Caco-2 (cell line): ENCODE results near the gene SLC39A1. TPM values are rescaled to one million over a fixed set of nuclear protein-coding genes. Genes with fewer than 3 reads are reported as not detected.

Source experiments
- BruUV-seq: library from RNA; stranded (reverse); fragments of 400-500 nt; replicated peaks from 2 replicates; lab custom pipeline; 2021; lab: Mats Ljungman, UMichigan
- CTCF ChIA-PET: fragments of 300-600 bp; sonication (Branson Sonifier 250); formaldehyde crosslinking; loops from one replicate; lab custom pipeline; 2022; ENCODE audit warnings: antibody characterized with exemption; lab: Charles Lee
- POLR2A ChIA-PET: fragments of 300-600 bp; sonication (Branson Sonifier 250); formaldehyde crosslinking; loops from one replicate; lab custom pipeline; 2022; ENCODE audit warnings: antibody characterized with exemption; lab: Charles Lee
- DNase-seq, 2 experiments: peaks; one replicate each; pipeline versions ENCODE4 v3.0.0 to v3.0.0-alpha.2; 2020 to 2022
- H3K27me3 ChIP-seq: replicated peaks from 2 replicates; pipeline ENCODE4 v1.6.0; 2011; ENCODE audit warnings: low read length; ENCODE audit not compliant: control insufficient read depth, insufficient read depth
- H3K36me3 ChIP-seq: 2 replicates; pipeline ENCODE4 v1.5.1; 2011; ENCODE audit warnings: low read length; ENCODE audit not compliant: control insufficient read depth, insufficient read depth
- H3K4me1 ChIP-seq: fragments of 250-450 bp; sonication (Bioruptor Pico); 2 replicates; pipeline ENCODE4 v1.5.1; 2020; ENCODE audit warnings: mild to moderate bottlenecking
- H3K4me3 ChIP-seq: 2 replicates; pipeline ENCODE4 v1.5.1; 2011; ENCODE audit warnings: low read depth, mild to moderate bottlenecking, control low read depth, low read length
- H3K9me3 ChIP-seq: fragments of 250-450 bp; sonication (Bioruptor Pico); 2 replicates; pipeline ENCODE4 v1.5.1; 2020; ENCODE audit warnings: mild to moderate bottlenecking, moderate library complexity
- H3K27ac Mint-ChIP-seq: one replicate; pipeline ENCODE4 v1.8.0; 2022; ENCODE audit warnings: mixed read lengths; ENCODE audit not compliant: unreplicated experiment
- H3K27me3 Mint-ChIP-seq: one replicate; pipeline ENCODE4 v1.8.0; 2022; ENCODE audit warnings: mixed read lengths; ENCODE audit not compliant: insufficient read depth, unreplicated experiment
- H3K36me3 Mint-ChIP-seq: one replicate; pipeline ENCODE4 v1.8.0; 2022; ENCODE audit warnings: mild to moderate bottlenecking, mixed read lengths; ENCODE audit not compliant: insufficient read depth, unreplicated experiment
- H3K4me1 Mint-ChIP-seq: one replicate; pipeline ENCODE4 v1.8.0; 2022; ENCODE audit warnings: low read depth, mixed read lengths; ENCODE audit not compliant: unreplicated experiment
- H3K4me3 Mint-ChIP-seq: one replicate; pipeline ENCODE4 v1.8.0; 2022; ENCODE audit warnings: mild to moderate bottlenecking, moderate library complexity, mixed read lengths; ENCODE audit not compliant: unreplicated experiment
- H3K9me3 Mint-ChIP-seq: one replicate; pipeline ENCODE4 v1.8.0; 2022; ENCODE audit warnings: mixed read lengths; ENCODE audit not compliant: unreplicated experiment
- CTCF ChIP-seq, 2 experiments: fragments of 200-600 bp in 1 of 2; IDR thresholded peaks; 1 replicate in 1 of 2; 2 replicates in 1 of 2; pipeline versions ENCODE4 v1.5.1 to v1.8.0; 2011 to 2022; ENCODE audit warnings: antibody characterized with exemption in 1 of 2, control low read depth in 1 of 2, inconsistent platforms in 1 of 2, low read depth in 1 of 2, low read length in 1 of 2, mild to moderate bottlenecking in 1 of 2, moderate library complexity in 1 of 2; ENCODE audit not compliant: insufficient read depth in 1 of 2, severe bottlenecking in 1 of 2, unreplicated experiment in 1 of 2
- intact Hi-C: fragments of 100-400 bp; cut with micrococcal nuclease; formaldehyde crosslinking; loops from one replicate; pipeline ENCODE4 v1.10.0; 2022; ENCODE audit not compliant: unreplicated experiment
- total RNA-seq: library from RNA; stranded (reverse); gene quantifications from 2 replicates; pipeline ENCODE4 v1.2.3, GENCODE V29; 2022

Gene SLC39A1
- total RNA-seq, 1 experiment from 2014 or later = 135 TPM

DNA sequence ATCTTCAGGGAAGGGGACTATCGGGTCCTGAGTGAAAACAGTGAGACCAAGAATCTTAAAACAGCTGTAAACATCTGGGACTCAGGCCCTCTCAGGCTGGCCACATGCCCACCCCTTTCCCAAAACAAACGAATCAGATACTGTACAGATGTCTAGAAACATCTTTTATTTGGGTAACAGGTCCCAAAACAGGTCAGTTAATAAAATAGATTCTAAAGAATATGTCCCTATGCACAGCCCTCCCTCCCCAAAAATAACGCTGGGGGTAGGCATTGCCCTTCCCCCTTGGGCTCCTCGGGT lies 4.4 kb downstream of the SLC39A1 start:
- no peaks in the 10 kb centered on the region for H3K27me3 Mint-ChIP-seq
- no TSS peak for BruUV-seq
- intact Hi-C loops = no loop called here

DNA sequence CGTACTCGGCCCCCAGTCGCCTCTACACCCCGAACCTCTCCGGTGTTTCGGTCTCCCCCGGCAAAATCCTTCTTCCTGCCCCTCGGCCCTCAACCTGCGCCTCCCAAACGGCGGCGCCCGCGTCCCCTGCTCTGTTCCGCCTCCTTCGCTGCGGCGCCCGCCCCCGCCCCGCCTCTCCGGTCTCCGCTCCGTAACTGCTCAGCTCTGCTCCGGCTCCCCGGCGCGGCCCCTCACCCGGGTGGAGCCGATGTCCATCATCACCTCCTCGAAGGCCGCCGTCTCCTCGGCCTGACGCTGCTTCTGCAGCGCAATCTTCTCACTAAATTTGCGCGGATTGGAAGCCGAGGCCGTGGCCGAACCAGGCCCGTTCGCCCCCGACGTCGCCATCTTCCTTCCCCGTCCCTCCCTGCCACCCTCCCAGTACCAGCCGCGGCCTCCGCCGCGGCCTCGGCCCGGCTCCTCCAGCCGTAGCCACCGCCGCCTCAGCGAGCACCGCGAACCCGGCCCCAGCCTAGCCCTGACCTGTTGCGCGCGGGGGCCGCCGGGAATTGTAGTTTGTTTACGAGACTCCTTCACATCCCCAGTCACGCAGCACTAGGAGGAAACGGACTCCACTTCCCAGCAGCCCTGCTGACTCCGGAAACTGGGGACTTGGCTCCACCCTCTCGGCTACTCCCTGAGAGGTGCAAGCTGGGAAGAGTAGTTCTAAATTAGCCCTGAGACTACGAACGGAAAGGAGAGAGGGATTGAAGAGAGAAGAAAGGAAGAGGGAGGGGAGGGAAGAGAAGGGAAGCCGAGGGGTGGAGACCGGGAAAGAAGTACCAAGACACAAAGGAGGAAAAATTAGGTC lies 5.0 kb downstream of the SLC39A1 start, which contains the start of gene CRTC2:
Gene CRTC2, minus strand, starts transcription at position 502 of the 850 bp plus-strand sequence. Its CDS starts 115 bp downstream, at position 387.
- peak in 1 of 2 experiments; percentile 23 for TF ChIP-seq CTCF (IDR thresholded peaks at IDR 0.05; ENCODE audit: insufficient read depth in 1 of 2, low read depth in 1 of 2, low read length in 1 of 2, severe bottlenecking in 1 of 2, unreplicated experiment in 1 of 2)
- DNase-seq = peak; percentile 98
- Histone ChIP-seq H3K4me1 (peaks cover 25% of the 10 kb centered on the region), H3K9me3 (no peaks in the 10 kb centered on the region), H3K4me3 (peak within 1 kb of the TSS; percentile 98), H3K36me3 (peaks cover 4% of the 10 kb centered on the region), H3K27me3 (no peaks in the 10 kb centered on the region)
- H3K27me3 Mint-ChIP-seq = no peaks in the 10 kb centered on the region
- H3K4me3 Mint-ChIP-seq = peak within 1 kb of the TSS; percentile 88
- POLR2A ChIA-PET = interaction anchor here (0.6 to 2.5 kb wide), 6 partner anchors 9 to 175 kb away, joined by 4 to 22 read pairs (median 6); partner anchors contain the start of genes CREB3L4, GATAD2B and JTB
- peaks cover 33% of the 10 kb centered on the region for H3K4me1 Mint-ChIP-seq
- H3K36me3 Mint-ChIP-seq = peaks cover 62% of the 10 kb centered on the region
- no peaks in the 10 kb centered on the region for H3K9me3 Mint-ChIP-seq
- H3K27ac Mint-ChIP-seq = peak within 1 kb of the TSS; percentile 78
- intact Hi-C loops = no loop called here
- CTCF ChIA-PET = interaction anchor here (0.5 to 1.8 kb wide), 5 partner anchors 9 to 135 kb away, joined by 3 to 8 read pairs (median 6); partner anchors contain the start of genes DENND4B and JTB
- BruUV-seq = no TSS peak

More for the DNA sequence above, 4.4 kb downstream of the SLC39A1 start:
- H3K4me1 ChIP-seq = peaks cover 19% of the 10 kb centered on the region
- H3K9me3 ChIP-seq = no peaks in the 10 kb centered on the region
- ChIA-PET POLR2A (interaction anchor here (0.6 to 2.5 kb wide), 6 partner anchors 8 to 175 kb away, joined by 4 to 22 read pairs (median 6); partner anchors contain the start of genes CREB3L4, GATAD2B and JTB), CTCF (interaction anchor here (0.5 to 1.5 kb wide), 4 partner anchors 8 to 135 kb away, joined by 3 to 8 read pairs (median 6); partner anchors contain the start of genes DENND4B and JTB)
- Mint-ChIP-seq H3K9me3 (no peaks in the 10 kb centered on the region), H3K4me1 (peaks cover 27% of the 10 kb centered on the region), H3K27ac (peak overlapping the region; percentile 78), H3K4me3 (peak overlapping the region; percentile 88), H3K36me3 (peaks cover 67% of the 10 kb centered on the region)
- no peak for DNase-seq
- TF ChIP-seq CTCF (IDR thresholded peaks at IDR 0.05; ENCODE audit: insufficient read depth in 1 of 2, low read depth in 1 of 2, low read length in 1 of 2, severe bottlenecking in 1 of 2, unreplicated experiment in 1 of 2) = no peak
- H3K36me3 ChIP-seq = peaks cover 4% of the 10 kb centered on the region
- H3K4me3 ChIP-seq = no peak overlapping the region
- no peaks in the 10 kb centered on the region for H3K27me3 ChIP-seq

GRCh38 chr1:153957744-153958110 lies 5.6 kb downstream of the SLC39A1 start:
- peak overlapping the region; percentile 78 for H3K27ac Mint-ChIP-seq
- peaks cover 61% of the 10 kb centered on the region for H3K36me3 Mint-ChIP-seq
- no peak for TF ChIP-seq CTCF (IDR thresholded peaks at IDR 0.05; ENCODE audit: insufficient read depth in 1 of 2, low read depth in 1 of 2, low read length in 1 of 2, severe bottlenecking in 1 of 2, unreplicated experiment in 1 of 2)
- H3K4me1 ChIP-seq = peaks cover 26% of the 10 kb centered on the region
- no peak for DNase-seq
- H3K9me3 ChIP-seq = no peaks in the 10 kb centered on the region
- intact Hi-C loops = no loop called here
- H3K9me3 Mint-ChIP-seq = no peaks in the 10 kb centered on the region
- POLR2A ChIA-PET = interaction anchor here (1.5 to 2.5 kb wide), 2 partner anchors 9 to 20 kb away, joined by 12 to 22 read pairs; partner anchors contain the start of genes CREB3L4 and JTB
- H3K4me3 ChIP-seq = peak overlapping the region; percentile 98
- no peaks in the 10 kb centered on the region for H3K27me3 ChIP-seq
- peaks cover 35% of the 10 kb centered on the region for H3K4me1 Mint-ChIP-seq
- H3K27me3 Mint-ChIP-seq = no peaks in the 10 kb centered on the region
- H3K4me3 Mint-ChIP-seq = peak overlapping the region; percentile 88
- H3K36me3 ChIP-seq = peaks cover 4% of the 10 kb centered on the region
- CTCF ChIA-PET = interaction anchor here (1.5 to 1.8 kb wide), 2 partner anchors 10 to 11 kb away, joined by 5 to 8 read pairs; partner anchors contain the start of gene DENND4B
- BruUV-seq = no TSS peak
